C4-2B (cell line): ENCODE measurements around the gene NMNAT3.

Experiments
- H3K27ac ChIP-seq: fragments of 450-650 bp; 2 replicates; pipeline ENCODE4 v1.5.1; 2017
- ZFX ChIP-seq: fragments of 450-650 bp; IDR thresholded peaks from 2 replicates; pipeline ENCODE4 v1.6.1; 2017
- TF ChIP-seq, protein P1 (sequence below): fragments of 450-650 bp; conservative IDR thresholded peaks from 2 replicates; pipeline ENCODE4 v1.5.1; 2017; ENCODE audit warnings: mild to moderate bottlenecking

Gene NMNAT3

DNA sequence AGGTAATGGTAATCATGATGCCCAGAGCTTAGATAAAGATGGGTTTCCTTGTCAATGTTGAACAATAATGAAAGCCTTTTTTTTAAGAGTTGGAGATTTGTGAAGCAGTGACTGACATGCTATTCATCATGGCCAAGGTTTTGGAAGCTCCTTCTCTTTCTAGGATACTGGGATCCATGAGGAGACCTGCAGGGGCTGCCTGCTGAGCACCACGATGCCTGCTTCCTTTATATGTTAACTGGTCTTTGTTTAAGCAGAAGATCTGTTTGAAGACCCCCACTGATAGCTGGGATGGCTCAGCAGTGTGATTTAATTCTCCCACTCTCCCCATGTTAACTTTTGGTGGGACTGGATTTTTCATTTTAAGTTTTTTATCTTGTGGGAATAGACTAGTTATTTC lies 154.1 kb downstream of the NMNAT3 start:
- TF ChIP-seq ZFX, result no peak
- TF ChIP-seq, protein P1, sequence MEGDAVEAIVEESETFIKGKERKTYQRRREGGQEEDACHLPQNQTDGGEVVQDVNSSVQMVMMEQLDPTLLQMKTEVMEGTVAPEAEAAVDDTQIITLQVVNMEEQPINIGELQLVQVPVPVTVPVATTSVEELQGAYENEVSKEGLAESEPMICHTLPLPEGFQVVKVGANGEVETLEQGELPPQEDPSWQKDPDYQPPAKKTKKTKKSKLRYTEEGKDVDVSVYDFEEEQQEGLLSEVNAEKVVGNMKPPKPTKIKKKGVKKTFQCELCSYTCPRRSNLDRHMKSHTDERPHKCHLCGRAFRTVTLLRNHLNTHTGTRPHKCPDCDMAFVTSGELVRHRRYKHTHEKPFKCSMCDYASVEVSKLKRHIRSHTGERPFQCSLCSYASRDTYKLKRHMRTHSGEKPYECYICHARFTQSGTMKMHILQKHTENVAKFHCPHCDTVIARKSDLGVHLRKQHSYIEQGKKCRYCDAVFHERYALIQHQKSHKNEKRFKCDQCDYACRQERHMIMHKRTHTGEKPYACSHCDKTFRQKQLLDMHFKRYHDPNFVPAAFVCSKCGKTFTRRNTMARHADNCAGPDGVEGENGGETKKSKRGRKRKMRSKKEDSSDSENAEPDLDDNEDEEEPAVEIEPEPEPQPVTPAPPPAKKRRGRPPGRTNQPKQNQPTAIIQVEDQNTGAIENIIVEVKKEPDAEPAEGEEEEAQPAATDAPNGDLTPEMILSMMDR, result no peak
- no peak overlapping the region for H3K27ac ChIP-seq

DNA sequence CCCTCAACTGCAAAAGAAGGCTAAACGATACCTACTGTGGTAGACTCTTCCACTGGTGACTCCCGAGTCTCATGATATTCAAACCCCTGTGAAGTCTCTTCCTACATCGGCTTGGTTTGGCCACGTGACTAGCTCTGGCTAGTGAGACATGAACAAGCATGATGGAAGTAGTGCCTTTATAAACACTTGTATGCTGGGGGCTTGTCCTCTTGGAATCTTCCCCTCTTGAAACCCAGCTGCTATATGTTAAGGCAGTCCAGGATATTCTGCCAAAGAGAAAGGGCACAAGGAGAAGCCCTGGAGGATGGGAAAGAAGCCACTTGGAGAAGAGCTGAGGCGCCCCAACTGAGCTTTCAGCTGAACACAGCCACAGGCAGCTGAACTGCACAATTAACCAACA lies 154.6 kb downstream of the NMNAT3 start:
- H3K27ac ChIP-seq, result no peak overlapping the region
- no peak for TF ChIP-seq ZFX
- TF ChIP-seq, protein P1, result no peak

GRCh38 chr3:139522421-139522820 lies 155.4 kb downstream of the NMNAT3 start:
- H3K27ac ChIP-seq, result no peak overlapping the region
- no peak for TF ChIP-seq ZFX
- TF ChIP-seq, protein P1, result peak; percentile 16

DNA sequence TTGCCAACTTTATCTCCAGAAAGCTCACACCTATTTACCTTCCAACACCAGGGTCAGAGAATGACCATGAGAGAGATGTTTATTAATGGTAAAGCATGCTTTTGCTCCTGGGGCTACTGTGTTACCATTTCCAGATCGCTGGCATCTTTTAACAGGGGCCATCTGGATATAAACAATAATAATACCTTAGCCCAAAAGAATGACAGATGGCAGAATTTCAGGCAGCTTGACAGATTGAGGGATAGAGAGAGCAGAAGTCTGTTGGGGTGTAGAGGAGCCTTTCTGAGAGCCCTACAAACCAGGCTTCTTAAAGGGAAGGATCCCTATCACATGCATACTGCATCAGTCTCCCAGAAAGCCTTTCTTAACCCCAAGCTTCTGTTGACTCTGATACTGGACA lies 156.0 kb downstream of the NMNAT3 start:
- no peak for TF ChIP-seq ZFX
- TF ChIP-seq, protein P1, result no peak
- no peak overlapping the region for H3K27ac ChIP-seq

GRCh38 chr3:139521144-139521543 lies 156.6 kb downstream of the NMNAT3 start:
- H3K27ac ChIP-seq, result no peak overlapping the region
- TF ChIP-seq, protein P1, result no peak
- TF ChIP-seq ZFX, result no peak

DNA sequence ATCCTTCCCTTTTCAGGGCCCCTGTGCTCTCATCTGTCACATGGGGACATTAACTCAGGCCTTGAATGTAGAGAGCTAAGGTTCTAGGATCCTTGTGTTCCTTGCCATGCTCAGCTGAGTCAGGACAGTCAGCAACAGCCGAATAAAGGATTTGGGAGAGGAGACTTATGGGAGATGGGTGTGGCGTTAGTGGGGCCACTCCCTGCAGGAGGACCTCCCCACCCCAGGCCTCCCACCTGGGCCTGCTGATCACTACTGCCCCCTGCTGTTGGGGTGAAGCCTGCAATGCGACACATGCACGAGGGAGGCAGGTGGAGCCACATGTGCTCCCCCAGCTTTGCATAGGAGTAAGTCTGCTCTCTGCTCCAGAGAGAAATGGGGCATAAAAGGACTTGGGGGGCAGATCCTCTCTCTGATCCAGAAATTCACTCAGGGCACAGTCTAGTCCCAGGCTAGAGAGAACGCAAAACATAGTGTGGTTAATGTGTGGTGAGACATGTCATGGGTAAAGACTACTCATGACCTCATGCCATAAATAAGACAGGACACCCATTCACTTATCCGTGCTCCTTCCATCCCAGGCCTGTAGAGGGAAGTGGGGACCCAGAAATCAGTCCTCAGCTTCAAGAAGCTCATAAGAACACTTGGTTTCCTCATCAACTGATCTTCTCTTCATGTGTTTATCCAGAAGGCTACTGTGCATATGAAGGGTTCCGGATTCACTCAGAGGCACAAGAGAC lies 157.6 kb downstream of the NMNAT3 start:
- no peak overlapping the region for H3K27ac ChIP-seq

More for the DNA sequence above, 157.6 kb downstream of the NMNAT3 start:
- TF ChIP-seq, protein P1, result peak; percentile 76
- no peak for TF ChIP-seq ZFX
